ENCODE measurements around the gene ASTL. TPM values are rescaled to one million over a fixed set of nuclear protein-coding genes. Genes with fewer than 3 reads are reported as not detected.
A peak's percentile ranks its signal among the peaks of the same experiment; 100 is the strongest.

ASTL gene
- total RNA-seq, 4 donors from 2014 or later = not detected

- ATAC-seq = no peak
- H3K27me3 ChIP-seq = peaks cover 16 to 20% (median 18%) of the 10 kb centered on the region in 3 donors
- H3K9me3 ChIP-seq = no peaks in the 10 kb centered on the region
- DNase-seq = no peak
- TF ChIP-seq POLR2A (IDR thresholded peaks at IDR 0.05) = no peak
- TF ChIP-seq, protein P1, sequence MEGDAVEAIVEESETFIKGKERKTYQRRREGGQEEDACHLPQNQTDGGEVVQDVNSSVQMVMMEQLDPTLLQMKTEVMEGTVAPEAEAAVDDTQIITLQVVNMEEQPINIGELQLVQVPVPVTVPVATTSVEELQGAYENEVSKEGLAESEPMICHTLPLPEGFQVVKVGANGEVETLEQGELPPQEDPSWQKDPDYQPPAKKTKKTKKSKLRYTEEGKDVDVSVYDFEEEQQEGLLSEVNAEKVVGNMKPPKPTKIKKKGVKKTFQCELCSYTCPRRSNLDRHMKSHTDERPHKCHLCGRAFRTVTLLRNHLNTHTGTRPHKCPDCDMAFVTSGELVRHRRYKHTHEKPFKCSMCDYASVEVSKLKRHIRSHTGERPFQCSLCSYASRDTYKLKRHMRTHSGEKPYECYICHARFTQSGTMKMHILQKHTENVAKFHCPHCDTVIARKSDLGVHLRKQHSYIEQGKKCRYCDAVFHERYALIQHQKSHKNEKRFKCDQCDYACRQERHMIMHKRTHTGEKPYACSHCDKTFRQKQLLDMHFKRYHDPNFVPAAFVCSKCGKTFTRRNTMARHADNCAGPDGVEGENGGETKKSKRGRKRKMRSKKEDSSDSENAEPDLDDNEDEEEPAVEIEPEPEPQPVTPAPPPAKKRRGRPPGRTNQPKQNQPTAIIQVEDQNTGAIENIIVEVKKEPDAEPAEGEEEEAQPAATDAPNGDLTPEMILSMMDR (IDR thresholded peaks at IDR 0.05 in 4 of 5, conservative IDR thresholded peaks at IDR 0.05 in 1 of 5) = no peak
- H3K27ac ChIP-seq = peak overlapping the region; percentile 1 to 72 (median 68)
- in situ Hi-C loops (cut with MboI; ENCODE audit: low sequenced_read_pairs in 4 of 4) (loop anchor here in 2 of 4 donors (25.0 kb wide), 1 partner anchor 101 kb away; no protein-coding TSS in a partner anchor), intact Hi-C loops (cut with DNase I; ENCODE audit: low total_unique reads) (no loop called here)
- H3K4me3 ChIP-seq = peak overlapping the region in 2 of 4 donors; percentile 17 to 57
- H3K36me3 ChIP-seq = no peaks in the 10 kb centered on the region
- H3K4me1 ChIP-seq = peaks cover 4 to 5% of the 10 kb centered on the region in 2 donors
Observed at GRCh38 chr2:96113367-96113677, 25.0 kb downstream of the ASTL start.

DNA sequence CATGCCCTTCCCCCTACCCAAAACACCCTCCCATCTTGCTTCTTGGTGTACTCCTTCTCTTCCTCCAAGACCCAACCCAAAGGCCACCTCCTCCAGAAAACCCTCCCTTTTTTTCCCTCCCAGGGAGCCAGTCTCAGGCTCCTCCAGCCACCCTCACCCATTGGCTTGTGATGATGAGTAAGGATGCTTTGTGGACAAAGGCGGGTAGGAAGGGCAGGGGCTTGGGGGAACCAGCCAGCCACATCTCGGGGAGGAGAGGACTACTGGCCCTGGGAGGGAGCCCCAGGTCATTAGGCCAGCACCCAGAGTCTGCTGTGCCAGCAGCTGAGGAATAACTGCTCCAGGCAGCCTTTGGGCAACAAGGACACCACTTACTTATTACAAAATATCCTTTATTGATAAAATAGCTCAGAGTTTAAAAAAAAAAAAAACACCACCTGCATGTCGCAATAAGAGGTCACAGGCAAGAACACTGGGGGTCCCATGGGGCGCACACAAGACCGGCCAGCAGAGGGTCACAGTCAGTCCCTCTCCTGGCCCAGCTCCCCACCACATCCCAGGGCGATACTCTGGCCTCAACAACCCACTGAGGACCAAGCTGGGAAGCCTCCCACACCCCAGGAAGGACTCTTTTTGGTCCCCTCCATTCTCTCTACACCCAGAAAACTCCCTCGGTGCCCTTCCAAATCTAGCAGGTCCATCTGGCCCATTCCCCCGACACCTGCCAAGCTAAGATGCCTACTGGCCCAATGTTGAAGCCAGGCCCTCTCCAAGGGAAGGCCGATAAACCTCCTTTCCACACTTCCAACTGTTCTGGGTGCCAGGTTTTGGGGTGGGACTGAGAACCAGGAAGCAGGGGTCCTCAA, 25.6 kb downstream of the ASTL start:
- DNase-seq (no peak), ATAC-seq (no peak)
- TF ChIP-seq, protein P1 (IDR thresholded peaks at IDR 0.05 in 4 of 5, conservative IDR thresholded peaks at IDR 0.05 in 1 of 5) = no peak
- no peak for TF ChIP-seq POLR2A (IDR thresholded peaks at IDR 0.05)
- Histone ChIP-seq H3K27me3 (peaks cover 16 to 20% (median 18%) of the 10 kb centered on the region in 3 donors), H3K36me3 (no peaks in the 10 kb centered on the region), H3K27ac (peak overlapping the region; percentile 29 to 72 (median 68)), H3K9me3 (no peaks in the 10 kb centered on the region), H3K4me3 (peak overlapping the region in 2 of 4 donors; percentile 17 to 57), H3K4me1 (peaks cover 4 to 5% of the 10 kb centered on the region in 2 donors)
- in situ Hi-C loops (cut with MboI; ENCODE audit: low sequenced_read_pairs in 4 of 4) = loop anchor here in 2 of 4 donors (25.0 kb wide), 1 partner anchor 100 kb away; no protein-coding TSS in a partner anchor
- intact Hi-C loops (cut with DNase I; ENCODE audit: low total_unique reads) = no loop called here

GRCh38 chr2:96111823-96112500, 26.3 kb downstream of the ASTL start:
- Histone ChIP-seq H3K4me3 (no peak overlapping the region), H3K27ac (peak overlapping the region; percentile 29 to 69 (median 60)), H3K27me3 (peaks cover 16 to 20% (median 18%) of the 10 kb centered on the region in 3 donors), H3K4me1 (no peaks in the 10 kb centered on the region), H3K9me3 (no peaks in the 10 kb centered on the region), H3K36me3 (no peaks in the 10 kb centered on the region)
- in situ Hi-C loops (cut with MboI; ENCODE audit: low sequenced_read_pairs in 4 of 4) = loop anchor here in 2 of 4 donors (25.0 kb wide), 1 partner anchor 100 kb away; no protein-coding TSS in a partner anchor
- intact Hi-C loops (cut with DNase I; ENCODE audit: low total_unique reads) = no loop called here
- no peak for ATAC-seq
- no peak for TF ChIP-seq POLR2A (IDR thresholded peaks at IDR 0.05)
- TF ChIP-seq, protein P1 (IDR thresholded peaks at IDR 0.05 in 4 of 5, conservative IDR thresholded peaks at IDR 0.05 in 1 of 5) = no peak
- DNase-seq = peak in 1 of 2 donors; percentile 9

DNA sequence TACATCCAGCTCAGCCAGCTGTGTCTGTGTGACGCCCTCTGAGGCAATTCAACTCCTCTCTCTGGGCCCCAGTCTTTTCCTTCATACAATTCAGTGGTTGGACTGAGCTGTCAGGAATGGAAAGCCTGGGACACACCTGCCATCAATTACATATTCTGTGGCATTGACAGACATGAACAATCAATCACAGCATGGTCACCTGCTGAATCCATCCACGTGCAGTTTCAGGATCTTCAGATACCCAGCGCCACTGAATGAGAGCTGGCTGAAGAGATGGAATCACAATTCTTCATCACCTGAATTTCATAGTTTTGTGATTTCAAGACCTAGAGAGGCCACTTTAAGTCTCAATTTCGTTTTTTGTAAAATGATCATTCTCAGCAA, 27.1 kb downstream of the ASTL start:
- in situ Hi-C loops (cut with MboI; ENCODE audit: low sequenced_read_pairs in 4 of 4) = loop anchor here in 2 of 4 donors (25.0 kb wide), 1 partner anchor 99 kb away; no protein-coding TSS in a partner anchor
- no peaks in the 10 kb centered on the region for H3K4me1 ChIP-seq
- no peak for ATAC-seq

More for the DNA sequence above, 27.1 kb downstream of the ASTL start:
- intact Hi-C loops (cut with DNase I; ENCODE audit: low total_unique reads) = no loop called here
- TF ChIP-seq, protein P1 (IDR thresholded peaks at IDR 0.05 in 4 of 5, conservative IDR thresholded peaks at IDR 0.05 in 1 of 5) = no peak
- TF ChIP-seq POLR2A (IDR thresholded peaks at IDR 0.05) = no peak
- Histone ChIP-seq H3K36me3 (no peaks in the 10 kb centered on the region), H3K27me3 (peaks cover 14 to 17% (median 17%) of the 10 kb centered on the region in 3 donors), H3K4me3 (no peak overlapping the region), H3K27ac (peak overlapping the region in 1 of 4 donors; percentile 55), H3K9me3 (no peaks in the 10 kb centered on the region)
- DNase-seq = peak in 1 of 2 donors; percentile 5

Data from gastrocnemius medialis (tissue), 4 donors.